Activated T-helper 1 cell treated with anti-CD3 and anti-CD28 coated beads, Interleukin-12 subunit alpha, Interleukin-12 subunit beta, Interleukin-2, Interleukin-4 antibody, amounts not matched to agents 30 ng/mL and 10 ng/mL and 1 ng/mL, durations not matched to agents 14 hours and 24 hours and 36 hours (primary cell): ENCODE measurements around the gene SMG1. TPM values are rescaled to one million over a fixed set of nuclear protein-coding genes. Genes with fewer than 3 reads are reported as not detected.
"Not testable (repeated sequence)": the region's sequence is repeated elsewhere in the genome, so short reads cannot be mapped to it uniquely, and the experiment has no call there.

ENCODE experiments used
- DNase-seq: peaks from one replicate; pipeline ENCODE4 v3.0.0; 2021; ENCODE audit warnings: low spot score
- H3K27ac Mint-ChIP-seq: one replicate; pipeline ENCODE4 v1.8.0; 2021; ENCODE audit warnings: mild to moderate bottlenecking, mixed read lengths
- H3K27me3 Mint-ChIP-seq: one replicate; pipeline ENCODE4 v1.8.0; 2022; ENCODE audit warnings: mild to moderate bottlenecking, moderate library complexity, mixed read lengths; ENCODE audit not compliant: insufficient read depth
- H3K36me3 Mint-ChIP-seq: one replicate; pipeline ENCODE4 v1.8.0; 2021; ENCODE audit warnings: low read depth, mixed read lengths
- H3K4me1 Mint-ChIP-seq: one replicate; pipeline ENCODE4 v1.8.0; 2021; ENCODE audit warnings: low read depth, mixed read lengths
- H3K4me3 Mint-ChIP-seq: one replicate; pipeline ENCODE4 v1.8.0; 2021; ENCODE audit warnings: mild to moderate bottlenecking, moderate library complexity, mixed read lengths
- H3K9me3 Mint-ChIP-seq: one replicate; pipeline ENCODE4 v1.8.0; 2021; ENCODE audit warnings: mixed read lengths
- intact Hi-C: fragments of 100-400 bp; cut with micrococcal nuclease; formaldehyde crosslinking; loops from one replicate; pipeline ENCODE4 v1.15.1; 2024
- total RNA-seq: library from RNA; stranded (reverse); gene quantifications from 2 replicates; pipeline ENCODE4 v1.2.3, GENCODE V29; 2022

Gene SMG1
- total RNA-seq, 1 donor from 2014 or later = 139 TPM

DNA sequence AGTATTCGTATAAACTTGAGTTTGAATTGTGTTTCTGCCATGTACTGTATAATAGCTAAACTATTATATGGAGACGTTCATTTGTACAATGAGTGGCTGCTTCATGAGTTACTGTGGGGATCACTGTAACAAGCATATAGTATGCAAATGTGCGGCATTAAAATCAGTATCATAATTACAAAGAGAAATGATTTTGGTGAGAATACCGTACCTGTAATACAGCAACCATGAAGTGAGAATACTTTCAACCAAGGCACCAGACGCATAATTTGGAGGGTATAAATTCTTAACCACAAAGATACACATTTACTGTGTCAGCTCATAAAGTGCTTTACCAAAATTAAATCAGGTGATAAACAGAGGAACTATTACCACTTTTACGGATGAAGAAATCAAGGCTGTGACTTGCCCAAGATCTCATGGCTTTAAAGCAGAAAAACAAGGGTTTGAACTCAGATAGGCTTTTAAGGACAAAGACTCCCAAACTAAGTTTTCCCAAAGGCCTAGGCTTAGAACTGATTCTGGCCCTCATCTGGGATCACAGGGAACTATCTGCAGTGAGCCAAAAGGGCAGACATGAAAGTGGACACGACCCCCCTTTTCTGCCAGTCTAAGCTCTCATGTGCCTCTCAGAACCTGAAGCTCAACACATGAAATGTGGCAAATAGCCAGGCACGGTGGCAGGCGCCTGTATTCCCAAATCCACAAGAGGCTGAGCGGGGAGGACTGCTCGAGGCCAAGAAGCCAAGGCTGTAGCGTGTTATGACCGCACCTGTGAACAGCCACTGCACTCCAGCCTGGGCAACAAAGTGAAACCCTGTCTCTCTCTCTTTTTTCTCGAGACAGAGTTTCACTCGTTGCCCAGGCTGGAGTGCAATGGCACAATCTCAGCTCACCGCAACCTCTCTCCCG is 142.5 kb downstream of the SMG1 start:
- peaks cover 49% of the 10 kb centered on the region for H3K4me1 Mint-ChIP-seq
- no peaks in the 10 kb centered on the region for H3K27me3 Mint-ChIP-seq
- no peak for DNase-seq
- intact Hi-C loops = loop anchor here (1.0 kb wide), 1 partner anchor 12 kb away; no protein-coding TSS in a partner anchor
- peaks cover 54% of the 10 kb centered on the region for H3K36me3 Mint-ChIP-seq
- no peak overlapping the region for H3K4me3 Mint-ChIP-seq
- H3K9me3 Mint-ChIP-seq = no peaks in the 10 kb centered on the region
- peak overlapping the region; percentile 29 for H3K27ac Mint-ChIP-seq

- Mint-ChIP-seq H3K27me3 (no peaks in the 10 kb centered on the region), H3K36me3 (peaks cover 46% of the 10 kb centered on the region), H3K4me3 (no peak overlapping the region), H3K27ac (no peak overlapping the region), H3K4me1 (peaks cover 41% of the 10 kb centered on the region), H3K9me3 (no peaks in the 10 kb centered on the region)
- intact Hi-C loops = loop anchor here (1.0 kb wide), 1 partner anchor 12 kb away; no protein-coding TSS in a partner anchor
- no peak for DNase-seq
These were observed 143.3 kb downstream of the SMG1 start for GRCh38 chr16:18782697-18783429.

DNA sequence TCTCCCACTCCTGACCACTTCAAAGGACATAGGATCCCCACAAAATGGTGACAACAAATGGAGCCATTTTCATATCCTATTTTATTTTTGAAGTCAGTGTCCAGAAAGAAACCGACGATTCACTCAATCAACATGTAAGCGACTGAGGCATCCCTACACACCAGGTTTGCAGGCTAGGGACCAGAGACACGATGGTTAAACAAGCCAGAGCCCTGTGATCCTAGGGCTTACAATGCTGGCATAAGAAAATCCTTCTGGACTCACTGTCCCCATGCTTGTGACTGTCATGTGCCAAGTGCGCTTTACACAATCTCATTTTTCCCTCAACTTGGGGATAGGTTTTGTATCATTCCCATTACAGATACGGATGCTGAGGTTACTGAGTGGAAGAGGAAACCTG is 145.0 kb downstream of the SMG1 start:
- H3K4me3 Mint-ChIP-seq, H3K27me3 Mint-ChIP-seq, H3K27ac Mint-ChIP-seq, H3K9me3 Mint-ChIP-seq, DNase-seq, intact Hi-C loops: not testable (repeated sequence)
- Mint-ChIP-seq H3K4me1 (peaks cover 29% of the 10 kb centered on the region), H3K36me3 (peaks cover 31% of the 10 kb centered on the region)

- Mint-ChIP-seq H3K4me1 (peaks cover 22% of the 10 kb centered on the region), H3K36me3 (peaks cover 25% of the 10 kb centered on the region)
- H3K27ac Mint-ChIP-seq, H3K9me3 Mint-ChIP-seq, H3K4me3 Mint-ChIP-seq, DNase-seq, H3K27me3 Mint-ChIP-seq, intact Hi-C loops: not testable (repeated sequence)
These were observed 145.7 kb downstream of the SMG1 start for GRCh38 chr16:18780460-18781026.

- H3K36me3 Mint-ChIP-seq, intact Hi-C loops, H3K4me1 Mint-ChIP-seq, H3K9me3 Mint-ChIP-seq, H3K4me3 Mint-ChIP-seq, DNase-seq, H3K27me3 Mint-ChIP-seq, H3K27ac Mint-ChIP-seq: not testable (repeated sequence)
These were observed 148.5 kb downstream of the SMG1 start for GRCh38 chr16:18777664-18778063.

GRCh38 chr16:18776334-18776733 is 149.9 kb downstream of the SMG1 start:
- intact Hi-C loops, H3K36me3 Mint-ChIP-seq, H3K9me3 Mint-ChIP-seq, DNase-seq, H3K27ac Mint-ChIP-seq, H3K4me1 Mint-ChIP-seq, H3K4me3 Mint-ChIP-seq, H3K27me3 Mint-ChIP-seq: not testable (repeated sequence)

DNA sequence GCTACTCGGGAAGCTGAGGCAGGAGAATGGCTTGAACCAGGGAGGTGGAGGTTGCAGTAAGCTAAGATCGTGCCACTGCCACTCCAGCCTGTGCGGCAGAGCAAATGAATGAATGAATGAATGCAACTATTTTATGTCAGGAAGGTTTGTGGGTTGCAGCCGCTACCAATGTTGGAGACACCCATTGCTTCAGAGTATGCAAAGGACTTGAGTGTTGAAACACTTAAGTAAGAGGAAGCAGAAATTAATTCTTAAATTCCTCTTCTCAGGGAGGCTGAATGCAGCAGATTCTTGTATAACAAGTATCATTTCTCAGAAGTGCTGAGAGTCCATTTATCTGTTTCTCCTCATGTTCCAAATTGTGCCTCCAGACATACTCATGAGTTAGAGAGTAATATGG is 151.6 kb downstream of the SMG1 start:
- not testable (repeated sequence) for H3K4me3 Mint-ChIP-seq, H3K4me1 Mint-ChIP-seq

DNA sequence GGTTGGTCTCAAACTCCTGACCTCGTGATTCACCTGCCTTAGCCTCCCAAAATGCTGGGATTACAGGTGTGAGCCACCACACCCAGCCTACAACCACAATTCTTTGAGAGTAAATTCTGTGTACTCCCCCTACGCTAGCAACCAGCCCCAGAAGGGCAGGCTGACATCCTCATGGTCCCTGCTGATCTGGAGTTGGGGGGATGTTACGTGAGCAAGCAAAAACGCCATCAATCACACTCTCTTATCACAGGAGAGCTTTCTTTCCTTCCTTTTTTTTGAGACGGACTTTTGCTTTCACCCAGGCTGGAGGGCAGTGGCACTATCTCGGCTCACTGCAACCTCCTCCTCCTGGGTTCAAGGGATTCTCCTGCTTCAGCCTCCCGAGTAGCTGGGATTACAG is 154.0 kb downstream of the SMG1 start:
- H3K36me3 Mint-ChIP-seq, DNase-seq, H3K9me3 Mint-ChIP-seq, H3K4me3 Mint-ChIP-seq, H3K27ac Mint-ChIP-seq, H3K27me3 Mint-ChIP-seq: not testable (repeated sequence)
- H3K4me1 Mint-ChIP-seq = peaks cover 17% of the 10 kb centered on the region
- intact Hi-C loops = loop anchor here (5.0 kb wide), 1 partner anchor 1425 kb away; no protein-coding TSS in a partner anchor

More for the DNA sequence above, 151.6 kb downstream of the SMG1 start:
- not testable (repeated sequence) for H3K27ac Mint-ChIP-seq, H3K9me3 Mint-ChIP-seq, H3K36me3 Mint-ChIP-seq, H3K27me3 Mint-ChIP-seq, DNase-seq
- intact Hi-C loops = loop anchor here (5.0 kb wide), 1 partner anchor 1427 kb away; no protein-coding TSS in a partner anchor

DNA sequence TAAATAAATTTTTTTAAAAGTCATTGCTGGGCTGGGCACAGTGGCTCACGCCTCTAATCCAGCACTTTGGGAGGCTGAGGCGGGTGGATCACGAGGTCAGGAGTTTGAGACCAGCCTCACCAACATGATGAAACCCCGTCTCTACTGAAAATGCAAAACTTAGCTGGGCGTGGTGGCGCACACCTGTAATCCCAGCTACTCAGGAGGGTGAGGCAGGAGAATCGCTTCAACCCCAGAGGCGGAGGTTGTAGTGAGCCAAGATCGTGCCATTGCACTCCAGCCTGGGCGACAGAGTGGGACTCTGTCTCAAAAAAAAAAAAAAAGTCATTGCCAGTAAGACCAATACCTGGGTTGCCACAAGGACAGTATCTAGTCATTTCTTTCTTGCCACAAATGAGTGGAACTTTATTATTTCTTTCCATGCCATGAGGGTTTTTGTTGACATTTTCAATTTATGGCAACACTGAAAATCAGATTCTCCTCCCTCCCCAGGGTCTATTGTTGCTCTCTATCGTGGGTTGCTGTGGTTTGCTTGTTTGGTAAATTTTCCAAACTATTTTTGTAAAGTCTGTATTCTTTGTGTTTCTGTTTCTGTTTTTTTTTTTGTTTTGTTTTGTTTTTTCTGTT is 155.8 kb downstream of the SMG1 start:
- H3K9me3 Mint-ChIP-seq, DNase-seq, H3K27me3 Mint-ChIP-seq, H3K36me3 Mint-ChIP-seq: not testable (repeated sequence)
- Mint-ChIP-seq H3K27ac (peak overlapping the region; percentile 92), H3K4me1 (peaks cover 21% of the 10 kb centered on the region), H3K4me3 (peak overlapping the region; percentile 13)
- intact Hi-C loops = loop anchor here (5.0 kb wide), 1 partner anchor 1423 kb away; no protein-coding TSS in a partner anchor

GRCh38 chr16:18767217-18767616 is 159.0 kb downstream of the SMG1 start:
- H3K27ac Mint-ChIP-seq, H3K4me3 Mint-ChIP-seq, H3K36me3 Mint-ChIP-seq, H3K9me3 Mint-ChIP-seq, H3K27me3 Mint-ChIP-seq, intact Hi-C loops: not testable (repeated sequence)
- peaks cover 21% of the 10 kb centered on the region for H3K4me1 Mint-ChIP-seq
- DNase-seq = peak; percentile 44

DNA sequence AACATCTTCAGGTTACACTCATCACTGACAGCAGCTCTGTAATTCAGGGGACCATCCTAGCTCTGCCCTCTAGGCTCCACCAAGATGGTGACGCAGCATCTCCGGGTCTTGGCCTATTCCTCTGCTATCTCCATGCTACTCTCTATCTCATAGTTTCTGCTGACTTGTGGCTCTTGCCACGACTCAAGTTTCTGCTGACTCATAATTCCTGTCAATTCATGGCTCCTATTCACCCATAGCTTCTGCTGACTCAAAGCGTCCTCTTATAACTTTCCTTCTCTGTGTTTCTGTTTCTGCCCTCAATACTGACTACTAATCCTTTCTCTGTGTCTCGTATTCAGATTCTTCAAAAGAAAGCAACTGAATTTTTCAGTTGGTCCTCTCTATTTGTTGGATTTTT is 163.5 kb downstream of the SMG1 start:
- H3K9me3 Mint-ChIP-seq, DNase-seq, intact Hi-C loops, H3K36me3 Mint-ChIP-seq, H3K4me3 Mint-ChIP-seq, H3K27ac Mint-ChIP-seq, H3K27me3 Mint-ChIP-seq: not testable (repeated sequence)
- H3K4me1 Mint-ChIP-seq = peaks cover 21% of the 10 kb centered on the region

- H3K27me3 Mint-ChIP-seq, intact Hi-C loops, H3K36me3 Mint-ChIP-seq, H3K9me3 Mint-ChIP-seq, H3K27ac Mint-ChIP-seq, H3K4me3 Mint-ChIP-seq: not testable (repeated sequence)
- peak; percentile 57 for DNase-seq
- peaks cover 26% of the 10 kb centered on the region for H3K4me1 Mint-ChIP-seq
These were observed 166.3 kb downstream of the SMG1 start for GRCh38 chr16:18759598-18760520.
